Lung (tissue), 12 donors: ENCODE results near the gene EIF3K. TPM values are rescaled to one million over a fixed set of nuclear protein-coding genes. Genes with fewer than 3 reads are reported as not detected.
"Not testable (repeated sequence)": the region's sequence is repeated elsewhere in the genome, so short reads cannot be mapped to it uniquely, and the experiment has no call there.

Experiments
- ATAC-seq: fragments of 200-7000 bp; cut with Tn5 transposase; one replicate; pipeline ENCODE4 v1.9.1; 2020; ENCODE audit warnings: moderate number of reproducible peaks; ENCODE audit not compliant: insufficient read depth, low FRiP score
- DNase-seq, 3 donors: peaks; one replicate each; pipeline ENCODE4 v3.0.0-alpha.2; 2013 to 2017
- H3K27ac ChIP-seq, 2 donors: one replicate each; pipeline ENCODE4 v1.5.1; 2013; ENCODE audit warnings: mild to moderate bottlenecking in 2 of 2, moderate library complexity in 2 of 2, control low read depth in 1 of 2, inconsistent platforms in 1 of 2, low read depth in 1 of 2, low read length in 1 of 2
- H3K27me3 ChIP-seq, 3 donors: one replicate each; pipeline ENCODE4 v1.5.1; 2013; ENCODE audit warnings: low read length in 2 of 3; ENCODE audit not compliant: control insufficient read depth in 3 of 3, insufficient read depth in 3 of 3
- H3K36me3 ChIP-seq, 4 donors: one replicate each; pipeline ENCODE4 v1.5.1; 2013; ENCODE audit warnings: low read length in 4 of 4, mild to moderate bottlenecking in 1 of 4, moderate library complexity in 1 of 4; ENCODE audit not compliant: control insufficient read depth in 4 of 4, insufficient read depth in 4 of 4
- H3K4me1 ChIP-seq, 5 donors: one replicate each; pipeline ENCODE4 v1.5.1; 2013; ENCODE audit warnings: low read length in 5 of 5, mild to moderate bottlenecking in 2 of 5, moderate library complexity in 1 of 5; ENCODE audit not compliant: control insufficient read depth in 5 of 5, insufficient read depth in 5 of 5
- H3K4me3 ChIP-seq: one replicate; pipeline ENCODE4 v1.5.1; 2013; ENCODE audit warnings: mild to moderate bottlenecking, control low read depth, moderate library complexity
- H3K9ac ChIP-seq, 2 donors: one replicate each; pipeline ENCODE4 v1.5.1; 2013; ENCODE audit warnings: low read length in 2 of 2, control low read depth in 1 of 2; ENCODE audit not compliant: insufficient read depth in 1 of 2
- H3K9me3 ChIP-seq, 4 donors: one replicate each; pipeline ENCODE4 v1.5.1; 2013; ENCODE audit warnings: low read length in 3 of 4, mild to moderate bottlenecking in 1 of 4, moderate library complexity in 1 of 4; ENCODE audit not compliant: control insufficient read depth in 4 of 4, insufficient read depth in 3 of 4
- WGBS, 2 donors: extraction: QIAGEN DNeasy Blood & Tissue Kit; methylation state at CpG; one replicate each; pipeline ENCODE4 v1.1.7; 2013; 5-methylcytosine and 5-hydroxymethylcytosine counted together
- polyA plus RNA-seq, 2 donors: library from polyadenylated mRNA; stranded (reverse); fragments of 200-250 nt; gene quantifications; one replicate each; pipeline ENCODE4 v1.2.1, GENCODE V29; 2013
- total RNA-seq, 2 donors: library from RNA; depleted of rRNA in 1 of 2; stranded (reverse); fragments of >200 nt in 1 of 2; gene quantifications; one replicate each; pipeline ENCODE4 v1.2.1, GENCODE V29; 2014 to 2021
- TF ChIP-seq, protein P1 (sequence below): IDR thresholded peaks from 2 replicates; pipeline ENCODE4 v1.5.1; 2012; ENCODE audit warnings: mild to moderate bottlenecking; ENCODE audit errors: control extremely low read depth, extremely low read depth
- donor health status: control.
- donor health status: control.
- donor health status: Bipolar disorder and iron deficiency.
- donor health status: healthy.
- donor health status: DM: yes; HTN: yes; CAD: no.

The EIF3K gene
- total and polyA plus RNA-seq, 4 donors: 142 to 344 (median 255) TPM

DNA sequence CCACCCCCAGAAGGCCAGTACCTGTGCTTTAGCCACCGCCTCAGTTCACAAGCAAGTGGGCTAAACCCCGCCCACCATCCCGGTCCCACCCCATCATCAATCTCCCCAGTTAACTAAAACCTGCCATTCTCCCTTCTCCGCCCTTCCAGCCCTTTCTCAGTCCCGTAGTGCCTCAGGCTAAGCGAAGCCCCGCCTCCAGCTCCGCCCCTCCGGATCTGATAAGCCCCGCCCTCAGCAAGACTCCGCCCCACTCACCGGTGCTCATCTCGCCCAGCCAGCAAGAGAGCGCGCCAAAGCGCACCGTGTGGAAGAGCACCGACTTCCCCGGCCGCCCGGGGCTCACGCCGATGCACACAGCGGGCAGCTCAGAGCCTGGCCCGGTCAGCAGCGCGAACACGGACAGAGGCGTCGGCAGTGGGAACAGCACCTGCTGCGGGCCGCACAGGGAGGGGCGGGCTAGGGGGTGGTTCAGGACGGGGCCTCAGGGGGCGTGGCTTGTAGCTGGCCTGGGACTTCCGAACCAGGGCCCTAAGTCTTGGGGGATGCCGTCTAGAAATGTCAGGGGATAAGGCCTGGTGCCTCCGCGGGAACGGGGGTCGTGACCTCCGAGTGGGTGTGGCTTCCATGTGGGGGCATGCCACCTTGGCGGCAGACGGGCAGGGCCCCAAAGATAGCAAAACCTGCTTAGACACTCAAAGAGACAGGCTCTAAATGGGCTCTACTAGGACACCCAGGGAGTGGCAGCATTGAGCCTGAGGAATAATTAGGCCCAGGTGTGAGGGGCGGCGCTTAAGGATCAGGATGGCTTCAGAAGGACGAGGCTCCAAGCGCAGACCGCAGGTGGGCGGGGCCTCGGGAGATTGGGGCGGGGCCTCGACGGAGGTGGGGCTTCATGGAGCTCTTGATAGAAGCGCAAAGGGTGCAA lies 22.7 kb upstream of the EIF3K start:
- peak; percentile 14 to 45 (median 22) for DNase-seq
- Histone ChIP-seq H3K27me3 (no peaks in the 10 kb centered on the region), H3K27ac (no peak overlapping the region), H3K9me3 (no peaks in the 10 kb centered on the region), H3K4me1 (peaks cover 0 to 3% (median 0%) of the 10 kb centered on the region in 5 donors), H3K36me3 (no peaks in the 10 kb centered on the region), H3K9ac (no peak overlapping the region), H3K4me3 (no peak overlapping the region)
- no peak for ATAC-seq
- TF ChIP-seq, protein P1, sequence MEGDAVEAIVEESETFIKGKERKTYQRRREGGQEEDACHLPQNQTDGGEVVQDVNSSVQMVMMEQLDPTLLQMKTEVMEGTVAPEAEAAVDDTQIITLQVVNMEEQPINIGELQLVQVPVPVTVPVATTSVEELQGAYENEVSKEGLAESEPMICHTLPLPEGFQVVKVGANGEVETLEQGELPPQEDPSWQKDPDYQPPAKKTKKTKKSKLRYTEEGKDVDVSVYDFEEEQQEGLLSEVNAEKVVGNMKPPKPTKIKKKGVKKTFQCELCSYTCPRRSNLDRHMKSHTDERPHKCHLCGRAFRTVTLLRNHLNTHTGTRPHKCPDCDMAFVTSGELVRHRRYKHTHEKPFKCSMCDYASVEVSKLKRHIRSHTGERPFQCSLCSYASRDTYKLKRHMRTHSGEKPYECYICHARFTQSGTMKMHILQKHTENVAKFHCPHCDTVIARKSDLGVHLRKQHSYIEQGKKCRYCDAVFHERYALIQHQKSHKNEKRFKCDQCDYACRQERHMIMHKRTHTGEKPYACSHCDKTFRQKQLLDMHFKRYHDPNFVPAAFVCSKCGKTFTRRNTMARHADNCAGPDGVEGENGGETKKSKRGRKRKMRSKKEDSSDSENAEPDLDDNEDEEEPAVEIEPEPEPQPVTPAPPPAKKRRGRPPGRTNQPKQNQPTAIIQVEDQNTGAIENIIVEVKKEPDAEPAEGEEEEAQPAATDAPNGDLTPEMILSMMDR: no peak
- WGBS, 2 donors: 42 to 63% methylated on average over 55 of the region's 55 CpGs

DNA sequence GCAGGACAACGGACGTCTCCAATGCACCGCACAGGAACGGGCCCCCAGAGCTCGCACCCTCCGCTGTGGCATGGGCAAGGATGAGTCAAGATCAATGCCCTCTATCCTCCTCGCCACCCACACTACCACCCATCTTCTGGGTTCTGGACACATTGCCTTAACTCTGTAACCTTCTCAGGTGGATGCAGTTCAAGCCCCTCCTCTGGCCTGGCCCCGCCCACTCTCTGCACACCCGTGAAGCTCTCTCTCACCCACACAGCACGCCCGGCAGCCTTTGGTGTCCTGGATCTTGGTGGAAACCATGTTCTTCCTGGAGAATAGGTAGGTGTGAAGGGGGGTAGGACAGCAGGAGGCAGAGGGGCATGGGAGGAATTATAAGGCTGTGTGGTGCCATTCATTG lies 21.9 kb upstream of the EIF3K start:
- H3K9ac ChIP-seq: no peak overlapping the region

GRCh38 chr19:38599722-38600121 lies 19.3 kb upstream of the EIF3K start:
- H3K9me3 ChIP-seq: no peaks in the 10 kb centered on the region
- TF ChIP-seq, protein P1: no peak
- H3K27ac ChIP-seq: no peak overlapping the region
- H3K9ac ChIP-seq: no peak overlapping the region
- 92 to 94% methylated on average over 11 of the region's 11 CpGs for WGBS, 2 donors
- H3K36me3 ChIP-seq: no peaks in the 10 kb centered on the region
- no peak overlapping the region for H3K4me3 ChIP-seq
- no peaks in the 10 kb centered on the region for H3K27me3 ChIP-seq
- ATAC-seq: no peak
- peaks cover 0 to 3% (median 0%) of the 10 kb centered on the region in 5 donors for H3K4me1 ChIP-seq
- DNase-seq: no peak

More for the DNA sequence above, 21.9 kb upstream of the EIF3K start:
- DNase-seq (no peak), ATAC-seq (no peak)
- WGBS, 2 donors: 86 to 90% methylated on average over 11 of the region's 11 CpGs
- Histone ChIP-seq H3K27ac (no peak overlapping the region), H3K36me3 (no peaks in the 10 kb centered on the region), H3K4me3 (no peak overlapping the region), H3K4me1 (peaks cover 0 to 3% (median 0%) of the 10 kb centered on the region in 5 donors), H3K27me3 (no peaks in the 10 kb centered on the region), H3K9me3 (no peaks in the 10 kb centered on the region)
- TF ChIP-seq, protein P1: no peak

DNA sequence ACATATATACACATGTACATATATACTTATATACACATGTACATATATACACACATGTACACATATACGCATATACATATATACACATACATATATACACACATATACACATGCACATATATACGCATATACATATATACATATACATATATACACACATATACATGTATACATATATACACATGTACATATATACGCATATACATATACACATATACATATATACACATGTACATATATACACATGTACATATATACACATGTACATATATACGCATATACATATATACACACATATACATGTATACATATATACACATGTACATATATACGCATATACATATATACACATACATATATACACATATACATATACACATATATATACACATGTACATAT lies 16.1 kb upstream of the EIF3K start:
- DNase-seq: not testable (repeated sequence)

More for the DNA sequence above, 16.1 kb upstream of the EIF3K start:
- H3K9ac ChIP-seq, H3K9me3 ChIP-seq, H3K36me3 ChIP-seq, H3K27ac ChIP-seq, H3K4me1 ChIP-seq, H3K27me3 ChIP-seq, ATAC-seq, H3K4me3 ChIP-seq: not testable (repeated sequence)
- 94 to 95% methylated on average over 5 of the region's 5 CpGs for whole genome bisulfite sequencing, 2 donors
